GM12865 (cell line): Measurements from ENCODE around the gene DUSP3.

Source experiments
- DNase-seq: peaks from one replicate; pipeline ENCODE4 v3.0.0; 2010; ENCODE audit warnings: low read depth
- H3K4me3 ChIP-seq: 2 replicates; pipeline ENCODE4 v1.5.1; 2011; ENCODE audit warnings: mild to moderate bottlenecking, low read depth, low read length, control low read depth
- TF ChIP-seq, protein P1 (sequence below): IDR thresholded peaks from 2 replicates; pipeline ENCODE4 v1.5.1; 2011; ENCODE audit warnings: low read length, control low read depth, low read depth, inconsistent platforms; ENCODE audit not compliant: insufficient read depth; ENCODE audit errors: missing control alignments

The DUSP3 gene

DNA sequence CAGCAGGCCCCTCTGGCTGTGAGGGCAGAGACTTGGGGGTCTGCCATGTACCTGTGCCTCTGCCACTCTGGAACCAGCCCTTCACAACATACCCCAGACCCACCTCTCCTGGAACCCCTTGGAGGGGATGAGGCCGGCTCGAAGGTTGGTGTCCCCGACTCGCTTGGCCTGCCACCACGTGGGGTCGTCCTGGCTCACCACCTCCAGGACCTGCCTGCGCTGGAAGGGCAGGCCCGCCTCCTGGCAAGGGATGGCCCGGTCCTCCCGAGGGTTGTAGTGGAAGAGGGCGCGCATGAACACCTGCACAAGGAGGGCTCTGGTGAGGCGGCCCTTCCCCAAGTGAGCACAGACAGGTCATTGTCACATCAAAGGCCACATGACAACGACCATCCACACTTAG is 42.0 kb upstream of the DUSP3 start:
- TF ChIP-seq, protein P1, sequence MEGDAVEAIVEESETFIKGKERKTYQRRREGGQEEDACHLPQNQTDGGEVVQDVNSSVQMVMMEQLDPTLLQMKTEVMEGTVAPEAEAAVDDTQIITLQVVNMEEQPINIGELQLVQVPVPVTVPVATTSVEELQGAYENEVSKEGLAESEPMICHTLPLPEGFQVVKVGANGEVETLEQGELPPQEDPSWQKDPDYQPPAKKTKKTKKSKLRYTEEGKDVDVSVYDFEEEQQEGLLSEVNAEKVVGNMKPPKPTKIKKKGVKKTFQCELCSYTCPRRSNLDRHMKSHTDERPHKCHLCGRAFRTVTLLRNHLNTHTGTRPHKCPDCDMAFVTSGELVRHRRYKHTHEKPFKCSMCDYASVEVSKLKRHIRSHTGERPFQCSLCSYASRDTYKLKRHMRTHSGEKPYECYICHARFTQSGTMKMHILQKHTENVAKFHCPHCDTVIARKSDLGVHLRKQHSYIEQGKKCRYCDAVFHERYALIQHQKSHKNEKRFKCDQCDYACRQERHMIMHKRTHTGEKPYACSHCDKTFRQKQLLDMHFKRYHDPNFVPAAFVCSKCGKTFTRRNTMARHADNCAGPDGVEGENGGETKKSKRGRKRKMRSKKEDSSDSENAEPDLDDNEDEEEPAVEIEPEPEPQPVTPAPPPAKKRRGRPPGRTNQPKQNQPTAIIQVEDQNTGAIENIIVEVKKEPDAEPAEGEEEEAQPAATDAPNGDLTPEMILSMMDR: no peak
- DNase-seq: no peak

DNA sequence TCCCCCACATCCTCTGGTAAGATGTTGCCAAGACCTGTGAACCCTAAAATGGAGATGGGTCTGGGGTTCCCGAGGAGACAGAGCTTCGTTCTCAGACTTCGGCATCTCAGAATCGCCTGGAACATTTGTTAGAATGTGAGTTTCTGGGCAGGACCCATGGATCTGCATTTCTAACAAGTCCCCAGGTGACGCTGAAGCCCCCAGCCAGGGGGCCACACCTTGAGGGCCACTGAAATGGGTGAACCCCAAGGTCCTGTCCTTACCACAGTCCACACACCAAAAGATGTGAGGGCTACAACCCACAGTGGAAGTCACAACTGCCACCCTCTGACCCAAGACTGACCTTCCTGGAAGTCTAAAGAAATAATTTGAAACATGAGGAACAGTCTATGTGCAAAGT is 40.2 kb upstream of the DUSP3 start:
- no peak for DNase-seq
- TF ChIP-seq, protein P1: no peak
- H3K4me3 ChIP-seq: no peak overlapping the region

More for the DNA sequence above, 42.0 kb upstream of the DUSP3 start:
- H3K4me3 ChIP-seq: no peak overlapping the region

DNA sequence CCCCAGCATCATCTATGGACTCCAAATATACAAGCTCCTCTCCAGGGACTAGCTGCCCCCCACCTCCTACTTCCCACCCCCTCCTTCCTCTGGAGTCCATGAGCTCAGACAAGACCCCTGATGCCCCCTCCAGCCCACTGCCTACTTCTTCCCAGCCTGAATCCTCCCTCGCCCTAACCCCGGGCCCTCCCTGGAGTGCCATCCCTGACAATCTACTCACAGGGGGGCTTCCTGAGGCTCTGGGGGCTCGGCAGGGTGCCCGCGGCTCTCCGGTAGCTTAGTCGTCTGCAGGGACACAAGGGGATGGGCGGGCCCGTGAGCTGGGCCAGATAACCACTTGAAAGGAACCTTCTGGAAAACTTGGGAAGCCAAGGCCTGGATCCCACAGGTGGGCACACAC is 39.0 kb upstream of the DUSP3 start:
- H3K4me3 ChIP-seq: no peak overlapping the region
- DNase-seq: no peak
- TF ChIP-seq, protein P1: no peak

DNA sequence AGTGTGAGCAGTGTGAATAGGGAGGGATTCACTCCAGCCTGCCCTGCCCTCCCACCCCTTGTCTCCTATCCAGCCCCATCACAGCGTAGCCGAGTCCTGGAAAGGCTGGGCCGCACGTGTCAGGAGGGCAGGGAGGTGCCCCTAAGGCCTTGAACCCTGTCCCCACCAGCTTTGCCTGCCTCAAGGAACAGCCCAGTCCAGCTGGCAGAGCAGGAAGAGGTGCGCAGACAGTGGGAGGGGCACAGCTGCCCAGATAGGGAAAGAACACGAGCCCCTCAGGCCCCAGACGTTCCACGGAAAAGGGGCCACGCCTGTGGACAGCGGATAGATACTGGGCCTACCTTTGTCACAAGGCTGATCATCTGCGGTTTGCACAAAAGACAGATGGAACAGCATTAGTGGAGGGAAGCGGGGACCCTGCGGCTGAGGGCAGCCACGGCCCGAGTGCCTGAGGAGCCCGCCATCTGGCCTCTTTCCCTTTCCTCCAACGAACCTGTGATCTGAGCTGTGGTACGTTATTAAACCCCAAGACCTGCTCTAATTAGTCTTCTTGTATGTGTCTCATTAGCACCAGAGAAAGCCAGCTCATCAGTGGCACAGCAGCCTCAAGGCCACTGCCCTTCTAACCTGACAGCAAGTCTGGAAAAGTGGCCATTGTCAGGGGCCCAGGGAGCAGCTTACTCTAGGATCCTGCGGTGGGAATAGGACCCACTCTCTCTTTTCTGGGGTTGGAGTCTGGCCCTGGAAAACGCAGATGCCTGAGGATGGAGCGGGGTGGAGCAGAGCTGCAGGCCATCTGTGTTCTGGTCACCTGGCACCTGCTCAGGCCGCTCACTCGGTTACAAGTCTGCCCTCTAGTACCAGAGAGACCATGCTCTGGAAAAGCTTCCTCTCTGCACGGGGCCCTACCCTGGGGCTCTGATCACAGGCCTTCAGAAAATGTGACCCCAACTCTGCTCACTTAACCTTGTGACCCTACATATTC is 37.9 kb upstream of the DUSP3 start:
- TF ChIP-seq, protein P1: no peak
- H3K4me3 ChIP-seq: no peak overlapping the region
- DNase-seq: no peak

DNA sequence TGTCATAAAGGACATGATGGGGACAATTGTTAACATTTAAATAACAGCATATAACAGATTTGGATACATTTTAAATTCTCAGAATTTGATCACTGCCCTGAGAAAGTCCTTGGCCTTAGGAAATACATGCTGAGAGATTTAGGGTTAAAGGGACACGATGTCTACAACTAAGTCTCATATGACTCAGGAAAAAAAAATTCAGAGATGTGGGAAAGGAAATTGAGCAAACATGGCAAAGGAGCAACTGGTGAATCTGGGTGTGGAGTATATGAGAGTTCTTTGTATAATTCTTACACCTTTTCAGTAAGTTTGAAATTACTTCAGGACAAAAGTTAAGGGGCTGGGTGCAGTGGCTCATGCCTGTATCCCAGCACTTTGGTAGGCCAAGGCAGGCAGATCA is 35.9 kb upstream of the DUSP3 start:
- TF ChIP-seq, protein P1: no peak
- H3K4me3 ChIP-seq: no peak overlapping the region
- DNase-seq: no peak

DNA sequence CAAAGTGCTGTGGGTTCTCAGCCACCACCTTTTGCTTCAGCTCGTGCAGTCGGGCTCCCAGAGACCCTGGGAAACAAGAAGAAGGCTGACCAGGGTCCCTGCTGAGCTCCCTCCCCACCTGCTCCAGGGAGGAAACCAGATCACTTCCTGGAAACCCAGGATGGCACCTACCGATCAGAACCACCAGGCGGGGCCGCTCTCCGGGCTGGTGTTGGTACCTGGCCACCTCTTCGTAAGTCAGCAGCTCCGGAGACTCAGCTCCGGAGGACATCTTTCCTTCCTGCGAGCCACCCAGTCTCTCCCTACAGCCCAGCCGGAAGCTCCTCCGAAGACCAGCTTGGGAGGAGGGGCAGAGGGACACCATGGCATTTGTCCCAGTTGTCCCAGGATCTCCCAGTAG is 35.2 kb upstream of the DUSP3 start:
- TF ChIP-seq, protein P1: no peak
- no peak for DNase-seq
- no peak overlapping the region for H3K4me3 ChIP-seq

DNA sequence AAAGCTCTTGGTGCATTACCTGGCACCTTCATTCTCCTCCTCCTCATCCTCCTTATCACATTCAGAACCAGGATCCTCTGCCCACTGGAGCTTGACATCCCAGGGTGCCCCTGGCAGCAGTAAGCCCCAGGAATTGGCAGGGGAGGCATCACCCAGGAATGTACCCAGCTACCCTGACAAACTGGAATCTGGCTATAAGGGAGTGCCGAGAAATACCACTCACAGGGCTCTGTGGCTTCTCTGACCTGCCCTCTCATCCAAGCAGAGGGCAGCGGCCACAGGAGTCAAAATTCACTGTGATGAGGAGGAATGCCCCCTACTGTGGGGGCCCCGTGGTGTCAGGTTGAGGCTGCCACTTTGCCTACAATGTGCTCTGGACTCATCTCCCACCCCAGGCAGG is 34.6 kb upstream of the DUSP3 start:
- H3K4me3 ChIP-seq: no peak overlapping the region
- TF ChIP-seq, protein P1: no peak
- no peak for DNase-seq
